DMS153 treated with DMSO at 0.1 percent for 48 hours (cell line): ENCODE measurements around the gene TP73.

ENCODE experiments used
- DNase-seq: peaks from one replicate; lab custom pipeline; 2025; ENCODE audit not compliant: unreplicated experiment; lab: John Stamatoyannopoulos, UW

The TP73 gene

GRCh38 chr1:3651026-3651929 lies 1.0 kb upstream of the TP73 start:
- DNase-seq: no peak

GRCh38 chr1:3652548-3653285 lies 401 bp downstream of the TP73 start:
- DNase-seq: no peak

DNA sequence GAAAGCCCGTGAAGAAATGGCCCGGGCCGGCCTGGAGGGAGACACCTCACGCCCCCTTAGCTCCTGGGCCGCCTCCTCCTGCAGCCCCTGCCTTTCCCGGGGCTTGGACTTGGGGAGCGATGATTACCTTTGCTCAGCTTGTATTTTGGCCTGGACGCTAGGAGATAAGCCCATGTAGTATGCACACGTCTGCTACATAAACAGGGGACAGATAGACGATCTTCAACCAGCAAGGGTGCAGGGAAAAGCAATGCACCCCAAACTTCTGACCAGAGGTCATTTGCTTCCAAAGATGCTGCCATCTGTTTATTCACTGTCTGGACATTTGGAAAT lies 936 bp downstream of the TP73 start:
- no peak for DNase-seq

DNA sequence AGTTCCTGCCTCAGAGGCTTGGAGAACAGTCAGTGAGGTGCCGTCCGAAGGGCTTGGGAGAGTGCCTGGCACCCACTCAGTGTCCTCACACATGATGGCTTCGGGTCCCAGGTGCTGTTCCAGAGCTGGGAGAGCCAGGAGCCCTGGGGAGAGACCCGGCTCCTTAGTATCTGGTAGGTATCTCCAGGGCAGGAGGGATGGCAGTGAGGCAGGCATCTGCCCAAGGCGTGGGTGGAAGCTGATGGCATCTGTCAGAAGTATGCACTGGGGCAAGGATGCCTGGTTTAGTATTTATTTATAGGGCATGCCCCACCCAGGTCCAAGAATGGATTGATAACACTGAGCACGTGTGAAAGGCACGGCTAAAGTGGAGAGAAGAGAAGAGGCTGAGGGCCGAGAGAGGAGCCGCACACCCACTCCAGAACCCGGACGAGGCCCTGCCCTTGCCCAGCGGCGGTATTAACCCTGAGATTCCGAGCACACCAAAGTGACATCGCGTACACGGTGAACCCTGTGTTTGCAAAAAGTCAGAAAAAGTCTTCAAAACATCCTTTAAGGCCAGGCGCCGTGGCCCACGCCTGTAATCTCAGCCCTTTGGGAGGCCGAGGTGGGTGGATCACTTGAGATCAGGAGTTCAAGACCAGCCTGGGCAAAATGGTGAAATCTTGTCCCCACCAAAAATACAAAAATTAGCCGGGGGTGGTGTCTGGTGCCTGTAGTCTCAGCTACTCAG lies 2.4 kb downstream of the TP73 start:
- DNase-seq: no peak

GRCh38 chr1:3656450-3657095 lies 4.3 kb downstream of the TP73 start:
- DNase-seq: no peak

GRCh38 chr1:3657096-3657475 lies 4.8 kb downstream of the TP73 start:
- DNase-seq: no peak

- no peak for DNase-seq
Measured at GRCh38 chr1:3657578-3658230, 5.4 kb downstream of the TP73 start.

DNA sequence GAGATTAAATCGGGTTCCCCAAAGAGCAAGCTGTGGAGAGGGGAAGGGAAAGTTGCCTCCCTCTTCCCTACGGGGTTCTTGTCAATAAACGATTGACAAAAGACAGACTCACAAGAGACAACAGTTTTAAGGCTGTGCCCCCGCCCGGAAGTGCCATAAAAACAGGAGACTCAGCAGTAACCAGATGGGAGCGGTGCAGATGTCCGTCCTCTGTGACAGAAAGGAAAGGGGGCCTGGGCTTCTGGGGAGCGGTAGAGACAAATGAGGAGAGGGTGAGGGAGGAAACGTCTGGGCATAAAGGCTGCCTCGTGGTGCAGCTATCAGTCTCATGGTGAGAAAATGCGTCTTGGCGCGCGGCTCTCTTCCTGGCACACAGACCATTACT lies 5.9 kb downstream of the TP73 start:
- DNase-seq: no peak

- DNase-seq: no peak
Measured at GRCh38 chr1:3659093-3659492, 6.8 kb downstream of the TP73 start.

GRCh38 chr1:3660704-3661103 lies 8.4 kb downstream of the TP73 start:
- DNase-seq: no peak

GRCh38 chr1:3661631-3662030 lies 9.3 kb downstream of the TP73 start:
- DNase-seq: no peak

- DNase-seq: no peak
Measured at GRCh38 chr1:3662080-3662671, 9.9 kb downstream of the TP73 start.

GRCh38 chr1:3663999-3664699 lies 11.8 kb downstream of the TP73 start:
- DNase-seq: no peak

DNA sequence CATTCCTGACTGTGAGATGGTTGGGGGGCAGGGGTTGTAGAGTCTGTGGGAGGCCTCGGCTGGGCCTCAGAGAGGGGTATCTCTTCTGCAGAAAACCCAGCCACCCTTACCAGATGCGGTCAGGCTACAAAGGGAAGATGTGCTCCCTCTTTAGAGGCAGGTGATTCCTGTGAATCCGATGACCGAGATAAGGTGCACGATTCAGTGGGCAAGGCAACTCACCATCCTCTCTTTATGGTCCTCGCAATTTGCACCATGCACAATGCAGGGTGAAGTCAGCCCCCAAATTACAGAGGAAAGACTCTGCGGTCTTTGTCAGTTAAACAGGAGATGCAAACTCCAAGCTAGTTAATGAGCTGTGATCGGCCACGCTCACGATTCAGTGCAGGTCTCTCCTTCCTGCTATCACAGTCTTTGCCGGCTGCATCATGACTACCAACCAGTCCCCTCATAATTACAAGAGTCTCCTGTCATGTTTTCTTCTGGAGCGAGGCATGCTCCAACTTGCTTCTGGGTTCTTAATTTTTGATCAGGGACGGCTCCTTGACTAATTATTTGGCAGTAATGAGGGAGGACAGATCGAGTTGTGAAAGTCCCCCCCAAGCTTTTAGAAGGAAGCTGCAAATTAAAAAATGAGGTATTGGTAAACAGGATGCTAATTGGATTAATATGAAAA lies 12.5 kb downstream of the TP73 start:
- DNase-seq: no peak

GRCh38 chr1:3668148-3668547 lies 15.8 kb downstream of the TP73 start:
- DNase-seq: no peak

GRCh38 chr1:3668585-3669300 lies 16.4 kb downstream of the TP73 start:
- peak; percentile 93 for DNase-seq

GRCh38 chr1:3669421-3669821 lies 17.1 kb downstream of the TP73 start:
- no peak for DNase-seq

DNA sequence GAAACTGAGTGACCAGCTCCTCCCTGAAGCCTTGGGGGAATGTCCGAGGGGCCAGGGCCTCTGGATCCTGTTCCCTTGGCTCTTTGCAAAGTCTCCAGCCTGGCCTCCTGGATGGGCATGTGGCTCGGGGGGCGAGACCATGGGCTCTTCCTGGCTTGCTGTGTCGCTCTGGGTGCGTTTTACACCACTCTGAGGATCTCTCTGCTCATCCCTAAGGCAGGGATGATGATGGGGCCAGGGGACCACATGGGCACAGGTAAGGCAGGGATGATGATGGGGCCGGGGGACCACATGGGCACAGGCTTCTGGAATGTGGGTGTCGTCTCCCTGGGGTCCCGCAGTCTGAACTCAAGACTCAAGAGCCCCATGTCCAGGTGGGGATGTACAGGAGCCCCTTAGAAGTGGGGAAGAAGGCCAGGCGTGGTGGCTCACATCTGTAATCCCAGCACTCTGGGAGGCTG lies 17.7 kb downstream of the TP73 start:
- no peak for DNase-seq
